BE2C (cell line): Measurements from ENCODE around the gene RASGEF1C.

ENCODE experiments used
- DNase-seq: peaks from one replicate; pipeline ENCODE4 v3.0.0-alpha.2; 2020
- H3K27me3 ChIP-seq: fragments of 250-450 bp; sonication (Bioruptor Pico); 2 replicates; pipeline ENCODE4 v1.5.1; 2020; ENCODE audit warnings: mild to moderate bottlenecking
- H3K36me3 ChIP-seq: fragments of 250-450 bp; sonication (Bioruptor Pico); 2 replicates; pipeline ENCODE4 v1.5.1; 2020; ENCODE audit warnings: mild to moderate bottlenecking
- H3K4me1 ChIP-seq: fragments of 250-450 bp; sonication (Bioruptor Pico); 2 replicates; pipeline ENCODE4 v1.5.1; 2020
- H3K4me3 ChIP-seq: 2 replicates; pipeline ENCODE4 v1.5.1; 2011; ENCODE audit warnings: low read depth, low read length
- H3K9me3 ChIP-seq: fragments of 250-450 bp; sonication (Bioruptor Pico); 2 replicates; pipeline ENCODE4 v1.5.1; 2020
- TF ChIP-seq, protein P1 (sequence below): IDR thresholded peaks from 2 replicates; pipeline ENCODE4 v1.5.1; 2012; ENCODE audit warnings: mild to moderate bottlenecking, low read depth, low read length

Gene RASGEF1C

GRCh38 chr5:180118391-180118791 is 90.6 kb downstream of the RASGEF1C start:
- H3K4me1 ChIP-seq, result no peaks in the 10 kb centered on the region
- DNase-seq, result no peak
- TF ChIP-seq, protein P1, sequence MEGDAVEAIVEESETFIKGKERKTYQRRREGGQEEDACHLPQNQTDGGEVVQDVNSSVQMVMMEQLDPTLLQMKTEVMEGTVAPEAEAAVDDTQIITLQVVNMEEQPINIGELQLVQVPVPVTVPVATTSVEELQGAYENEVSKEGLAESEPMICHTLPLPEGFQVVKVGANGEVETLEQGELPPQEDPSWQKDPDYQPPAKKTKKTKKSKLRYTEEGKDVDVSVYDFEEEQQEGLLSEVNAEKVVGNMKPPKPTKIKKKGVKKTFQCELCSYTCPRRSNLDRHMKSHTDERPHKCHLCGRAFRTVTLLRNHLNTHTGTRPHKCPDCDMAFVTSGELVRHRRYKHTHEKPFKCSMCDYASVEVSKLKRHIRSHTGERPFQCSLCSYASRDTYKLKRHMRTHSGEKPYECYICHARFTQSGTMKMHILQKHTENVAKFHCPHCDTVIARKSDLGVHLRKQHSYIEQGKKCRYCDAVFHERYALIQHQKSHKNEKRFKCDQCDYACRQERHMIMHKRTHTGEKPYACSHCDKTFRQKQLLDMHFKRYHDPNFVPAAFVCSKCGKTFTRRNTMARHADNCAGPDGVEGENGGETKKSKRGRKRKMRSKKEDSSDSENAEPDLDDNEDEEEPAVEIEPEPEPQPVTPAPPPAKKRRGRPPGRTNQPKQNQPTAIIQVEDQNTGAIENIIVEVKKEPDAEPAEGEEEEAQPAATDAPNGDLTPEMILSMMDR, result no peak
- no peak overlapping the region for H3K4me3 ChIP-seq
- no peaks in the 10 kb centered on the region for H3K9me3 ChIP-seq
- H3K36me3 ChIP-seq, result no peaks in the 10 kb centered on the region
- H3K27me3 ChIP-seq, result peaks cover 4% of the 10 kb centered on the region; the same call in 1 of the 2 replicates

- H3K27me3 ChIP-seq, result peaks cover 4% of the 10 kb centered on the region; the same call in 1 of the 2 replicates
- H3K4me3 ChIP-seq, result no peak overlapping the region
- no peaks in the 10 kb centered on the region for H3K4me1 ChIP-seq
- no peak for DNase-seq
- no peaks in the 10 kb centered on the region for H3K36me3 ChIP-seq
- H3K9me3 ChIP-seq, result no peaks in the 10 kb centered on the region; the same call in 1 of the 2 replicates
- TF ChIP-seq, protein P1, result no peak
Observed at GRCh38 chr5:180117000-180117725, 91.8 kb downstream of the RASGEF1C start.

- Histone ChIP-seq H3K36me3 (no peaks in the 10 kb centered on the region), H3K9me3 (no peaks in the 10 kb centered on the region; the same call in 1 of the 2 replicates), H3K4me1 (no peaks in the 10 kb centered on the region), H3K27me3 (no peaks in the 10 kb centered on the region), H3K4me3 (no peak overlapping the region)
- TF ChIP-seq, protein P1, result no peak
- no peak for DNase-seq
Observed at GRCh38 chr5:180116077-180116999, 92.7 kb downstream of the RASGEF1C start.

GRCh38 chr5:180115326-180116076 is 93.5 kb downstream of the RASGEF1C start:
- DNase-seq, result no peak
- H3K4me3 ChIP-seq, result no peak overlapping the region
- no peaks in the 10 kb centered on the region for H3K27me3 ChIP-seq
- TF ChIP-seq, protein P1, result no peak
- H3K9me3 ChIP-seq, result no peaks in the 10 kb centered on the region; the same call in 1 of the 2 replicates
- no peaks in the 10 kb centered on the region for H3K36me3 ChIP-seq
- H3K4me1 ChIP-seq, result no peaks in the 10 kb centered on the region

DNA sequence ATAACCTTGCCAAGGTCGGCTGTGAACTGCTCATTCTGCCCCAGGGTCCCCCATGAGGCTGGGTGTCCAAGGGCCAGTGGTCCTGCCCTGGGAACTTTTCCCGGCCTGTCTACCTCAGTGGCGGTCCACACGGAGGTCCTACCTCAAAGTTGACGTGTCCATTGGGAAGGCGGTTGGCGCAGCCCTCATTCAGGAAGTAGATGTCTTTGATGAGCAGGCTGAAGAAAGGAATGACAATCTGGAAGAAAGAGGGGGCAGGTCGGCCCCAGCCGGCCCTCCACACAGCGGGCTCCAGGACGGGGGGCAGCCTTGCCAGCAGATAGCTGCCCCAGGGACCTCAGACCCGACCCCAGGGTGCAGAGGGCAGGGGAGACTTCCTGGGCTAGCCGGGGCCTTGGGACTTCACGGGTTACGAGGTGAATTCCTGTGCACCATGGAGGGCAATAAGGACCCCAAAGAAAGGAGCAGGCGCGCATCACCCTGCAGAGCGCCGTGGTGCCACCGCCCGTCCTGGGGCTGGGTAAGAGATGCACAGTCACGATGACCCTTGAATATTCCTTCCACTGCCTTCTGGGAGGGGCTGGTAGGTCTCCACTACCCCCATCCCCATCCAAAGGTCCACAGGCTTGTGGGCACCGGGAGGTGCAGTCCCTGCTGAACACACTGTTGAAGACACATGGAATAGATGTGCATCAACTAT is 94.6 kb downstream of the RASGEF1C start:
- Histone ChIP-seq H3K36me3 (no peaks in the 10 kb centered on the region), H3K9me3 (no peaks in the 10 kb centered on the region; the same call in 1 of the 2 replicates), H3K4me1 (no peaks in the 10 kb centered on the region), H3K4me3 (no peak overlapping the region), H3K27me3 (no peaks in the 10 kb centered on the region)
- no peak for DNase-seq
- TF ChIP-seq, protein P1, result no peak
